Colonic mucosa (tissue), 4 donors: ENCODE data around the gene TGFB3. TPM values are rescaled to one million over a fixed set of nuclear protein-coding genes. Genes with fewer than 3 reads are reported as not detected.

ENCODE experiments used
- DNase-seq: peaks from one replicate; pipeline ENCODE4 v3.0.0-alpha.2; 2020
- H3K27ac ChIP-seq: fragments of 200-600 bp; one replicate; pipeline ENCODE4 v1.8.0; 2021
- H3K27me3 ChIP-seq: fragments of 200-600 bp; one replicate; pipeline ENCODE4 v1.8.0; 2021
- H3K36me3 ChIP-seq: fragments of 200-600 bp; one replicate; pipeline ENCODE4 v1.8.0; 2021
- H3K4me1 ChIP-seq: fragments of 200-600 bp; one replicate; pipeline ENCODE4 v1.8.0; 2021; ENCODE audit warnings: mild to moderate bottlenecking
- H3K4me3 ChIP-seq: fragments of 200-600 bp; one replicate; pipeline ENCODE4 v1.8.0; 2021
- H3K9ac ChIP-seq, 2 donors: one replicate each; pipeline ENCODE4 v1.7.0; 2013; ENCODE audit warnings: control low read depth in 2 of 2, low read depth in 2 of 2, low read length in 2 of 2
- H3K9me3 ChIP-seq: fragments of 200-600 bp; one replicate; pipeline ENCODE4 v1.8.0; 2021
- CTCF ChIP-seq: fragments of 200-600 bp; IDR thresholded peaks from one replicate; pipeline ENCODE4 v1.8.0; 2022; ENCODE audit warnings: antibody characterized with exemption, mild to moderate bottlenecking
- intact Hi-C: fragments of 100-400 bp; cut with DNase I; formaldehyde crosslinking; loops from one replicate; pipeline ENCODE4 v1.14.1; 2022
- total RNA-seq, 2 donors: library from RNA; stranded (reverse); fragmentation: NEBNext Ultra II Directional in 1 of 2; extraction: Animal tissue kit (Norgen Biotek cat#: 25700) in 1 of 2; gene quantifications; one replicate each; pipeline ENCODE4 v1.2.1, GENCODE V29; 2021
- donor health status: healthy.
- donor health status: DM: no; HTN: no; CAD: no.
- donor health status: DM: no; HTN: no; CAD: no.

The TGFB3 gene
- total RNA-seq, 2 donors from 2014 or later, result 3.9 to 6.5 TPM

DNA sequence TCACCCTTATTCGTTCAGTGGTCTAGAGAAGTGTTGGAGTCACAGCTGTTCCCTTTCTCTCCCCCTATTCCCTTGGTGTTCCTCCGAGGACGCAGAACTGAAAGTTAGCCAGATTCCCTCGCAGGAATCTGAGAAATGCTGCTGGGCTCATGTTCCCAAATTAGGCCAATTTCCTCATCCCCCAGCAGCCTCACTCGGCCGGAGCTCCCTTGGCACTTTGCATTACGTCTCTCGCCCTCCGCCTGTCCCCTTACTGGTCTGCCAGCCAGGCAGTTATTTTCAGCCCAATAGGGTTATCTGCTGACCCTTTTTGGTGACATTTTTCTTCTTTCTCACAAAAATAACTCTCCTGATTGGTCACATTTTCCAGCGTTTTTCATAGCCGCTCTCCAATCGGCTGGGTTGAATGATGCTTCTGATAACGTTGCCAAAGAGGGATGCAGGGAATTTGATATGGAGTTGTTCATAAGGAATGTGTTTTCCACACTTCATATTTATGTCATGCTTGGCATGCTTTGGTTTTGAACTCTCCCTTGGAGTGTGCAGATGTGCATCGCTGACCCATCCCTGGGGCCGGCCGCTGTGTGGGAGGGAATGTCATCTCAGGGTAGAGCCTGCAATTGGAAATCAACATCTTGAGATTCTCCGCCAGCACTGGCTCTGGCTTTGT lies 13.7 kb upstream of the TGFB3 start:
- H3K36me3 ChIP-seq, result no peaks in the 10 kb centered on the region
- DNase-seq, result no peak
- H3K4me3 ChIP-seq, result no peak overlapping the region

DNA sequence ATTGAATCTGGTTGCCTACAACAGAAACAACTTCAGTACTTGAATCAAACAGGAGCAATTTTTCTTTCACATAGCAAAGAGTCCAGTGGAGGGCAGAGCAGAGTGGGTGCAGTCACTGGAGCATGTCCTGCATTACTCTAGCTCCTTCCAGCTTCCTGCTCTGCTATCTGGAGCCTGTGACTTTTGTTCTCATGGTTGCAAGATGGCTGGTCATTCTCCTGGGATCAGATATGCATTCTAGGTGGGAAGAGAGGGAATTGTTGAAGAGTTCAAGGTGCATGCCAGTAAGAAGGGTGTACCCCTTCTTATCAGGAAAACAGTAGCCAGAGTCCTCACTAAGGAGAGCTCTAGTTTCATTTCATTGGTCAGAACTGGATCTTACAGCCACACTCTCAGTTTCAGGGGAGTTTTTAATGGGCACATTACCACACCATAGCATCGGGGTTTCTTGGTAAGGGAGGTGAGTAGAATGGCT lies 11.8 kb upstream of the TGFB3 start:
- DNase-seq, result no peak
- H3K4me1 ChIP-seq, result no peaks in the 10 kb centered on the region
- no peaks in the 10 kb centered on the region for H3K27me3 ChIP-seq
- no peaks in the 10 kb centered on the region for H3K9me3 ChIP-seq
- no peak overlapping the region for H3K4me3 ChIP-seq
- no peaks in the 10 kb centered on the region for H3K36me3 ChIP-seq
- no peak overlapping the region for H3K27ac ChIP-seq
- H3K9ac ChIP-seq, result no peak overlapping the region
- TF ChIP-seq CTCF, result no peak
- intact Hi-C loops, result no loop called here

More for the DNA sequence above, 13.7 kb upstream of the TGFB3 start:
- no peak overlapping the region for H3K9ac ChIP-seq
- intact Hi-C loops, result no loop called here
- no peaks in the 10 kb centered on the region for H3K4me1 ChIP-seq
- no peak for TF ChIP-seq CTCF
- H3K9me3 ChIP-seq, result no peaks in the 10 kb centered on the region
- H3K27ac ChIP-seq, result peak overlapping the region; percentile 5
- H3K27me3 ChIP-seq, result no peaks in the 10 kb centered on the region

DNA sequence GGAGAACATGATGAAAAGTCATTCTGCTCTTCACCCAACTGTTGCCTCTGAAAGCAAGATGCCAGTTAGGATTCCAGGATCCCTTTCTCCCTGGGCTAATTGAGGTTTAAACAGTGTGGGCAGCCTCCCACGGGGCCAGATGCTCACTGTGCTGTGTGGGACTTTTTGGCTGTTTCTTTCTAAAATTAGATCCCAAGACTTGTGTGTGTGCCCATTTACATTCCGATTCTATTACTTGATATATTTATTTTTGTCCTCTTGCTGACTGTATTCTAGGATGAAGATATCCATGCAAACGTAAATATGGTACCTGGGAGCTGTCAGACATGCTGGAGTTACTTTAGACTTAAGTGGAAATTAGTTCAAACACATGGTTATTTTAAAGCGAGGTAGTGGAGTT lies 10.0 kb upstream of the TGFB3 start:
- DNase-seq, result no peak
- no peaks in the 10 kb centered on the region for H3K27me3 ChIP-seq
- H3K36me3 ChIP-seq, result no peaks in the 10 kb centered on the region
- H3K9me3 ChIP-seq, result no peaks in the 10 kb centered on the region
- no peak for TF ChIP-seq CTCF
- no peak overlapping the region for H3K27ac ChIP-seq
- intact Hi-C loops, result no loop called here
- H3K4me1 ChIP-seq, result no peaks in the 10 kb centered on the region
- H3K4me3 ChIP-seq, result no peak overlapping the region
- H3K9ac ChIP-seq, result no peak overlapping the region

GRCh38 chr14:75990297-75990696 lies 8.5 kb upstream of the TGFB3 start:
- TF ChIP-seq CTCF, result no peak
- no peak overlapping the region for H3K27ac ChIP-seq
- peaks cover 2% of the 10 kb centered on the region for H3K4me1 ChIP-seq
- H3K4me3 ChIP-seq, result no peak overlapping the region
- no peak overlapping the region for H3K9ac ChIP-seq
- intact Hi-C loops, result no loop called here
- H3K27me3 ChIP-seq, result no peaks in the 10 kb centered on the region
- H3K9me3 ChIP-seq, result no peaks in the 10 kb centered on the region
- no peaks in the 10 kb centered on the region for H3K36me3 ChIP-seq
- DNase-seq, result no peak

DNA sequence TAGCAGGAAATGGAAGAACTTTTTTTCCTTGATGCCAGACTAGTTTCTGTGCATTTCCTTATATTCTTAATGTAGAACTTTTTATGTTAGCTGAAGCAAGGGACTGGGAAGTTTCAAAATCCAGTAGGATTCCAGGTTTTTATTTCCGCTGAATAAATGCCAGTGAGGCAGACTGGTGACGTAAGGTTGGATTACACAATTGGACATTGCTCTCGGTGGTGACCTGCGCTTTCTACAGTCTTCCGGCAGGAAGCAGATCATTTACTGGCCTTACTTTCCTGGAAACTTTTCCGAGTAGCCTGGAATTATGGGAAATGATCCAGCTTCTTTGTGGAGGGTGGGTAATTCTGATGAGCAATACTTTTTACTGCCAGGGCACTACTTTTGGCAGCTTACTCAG lies 7.3 kb upstream of the TGFB3 start:
- H3K4me1 ChIP-seq, result peaks cover 4% of the 10 kb centered on the region
- peak overlapping the region; percentile 24 for H3K27ac ChIP-seq
- H3K27me3 ChIP-seq, result no peaks in the 10 kb centered on the region
- no peaks in the 10 kb centered on the region for H3K36me3 ChIP-seq
- intact Hi-C loops, result no loop called here
- H3K9ac ChIP-seq, result no peak overlapping the region
- no peak overlapping the region for H3K4me3 ChIP-seq
- no peak for DNase-seq
- no peak for TF ChIP-seq CTCF
- H3K9me3 ChIP-seq, result no peaks in the 10 kb centered on the region
